ENCODE results near the gene ABCF3. TPM values are rescaled to one million over a fixed set of nuclear protein-coding genes. Genes with fewer than 3 reads are reported as not detected.

The ABCF3 gene
- total RNA-seq, 1 experiment from 2014 or later: 56.1 TPM

GRCh38 chr3:184227481-184227935 is 41.5 kb downstream of the ABCF3 start:
- H3T11ph ChIP-seq (ENCODE audit: low read length): no peak overlapping the region
- H3K56ac ChIP-seq (ENCODE audit: insufficient read length, low read depth, low read length): no peak overlapping the region
- H3K27ac ChIP-seq (ENCODE audit: insufficient read length, low read depth, low read length): no peak overlapping the region
- TF ChIP-seq CTCF (conservative IDR thresholded peaks at IDR 0.05): peak; percentile 95
- H2BK15ac ChIP-seq (ENCODE audit: low read depth, low read length): no peak overlapping the region
- H3K9me3 ChIP-seq (ENCODE audit: control insufficient read depth, low read depth, low read length): no peaks in the 10 kb centered on the region
- H2AFZ ChIP-seq (ENCODE audit: low read length): no peak overlapping the region
- peaks cover 15% of the 10 kb centered on the region for H3K23me2 ChIP-seq (ENCODE audit: insufficient read length, low read depth, low read length, poor library complexity, severe bottlenecking)
- H3K9ac ChIP-seq (ENCODE audit: extremely low read depth, insufficient read length, low read length): no peak overlapping the region
- no peak overlapping the region for H2BK120ac ChIP-seq (ENCODE audit: low read depth, low read length, poor library complexity, severe bottlenecking)
- no peak overlapping the region for H3K14ac ChIP-seq (ENCODE audit: insufficient read depth, low read length)
- no peaks in the 10 kb centered on the region for H3K79me1 ChIP-seq (ENCODE audit: insufficient read depth, low read depth, low read length, poor library complexity, severe bottlenecking)
- H3K36me3 Mint-ChIP-seq (ENCODE audit: insufficient read depth in 1 of 3, low read depth in 3 of 3): no peaks in the 10 kb centered on the region
- no peak overlapping the region for H3K18ac ChIP-seq (ENCODE audit: insufficient read length, low read depth, low read length)
- H2AK5ac ChIP-seq (ENCODE audit: insufficient read length, low read length): no peak overlapping the region
- peaks cover 37% of the 10 kb centered on the region for H3K27me3 ChIP-seq (ENCODE audit: insufficient read depth, low read length)
- no peak overlapping the region for H4K8ac ChIP-seq (replicated peaks; ENCODE audit: insufficient read length, low read depth, low read length)
- no peaks in the 10 kb centered on the region for H3K9me3 Mint-ChIP-seq
- no peak overlapping the region for H4K91ac ChIP-seq (ENCODE audit: insufficient read length, low read depth, low read length)
- peaks cover 69% of the 10 kb centered on the region for H3K27me3 Mint-ChIP-seq (ENCODE audit: low read depth)
- no peak overlapping the region for H3K4me2 ChIP-seq (ENCODE audit: insufficient read depth, insufficient read length, low read length)
- no peak overlapping the region for H4K5ac ChIP-seq (ENCODE audit: insufficient read length, low read depth, low read length)
- no peak overlapping the region for H2BK5ac ChIP-seq (ENCODE audit: insufficient read length, low read length)
- no peaks in the 10 kb centered on the region for H3K79me2 ChIP-seq (ENCODE audit: insufficient read depth, low read length)
- H2BK12ac ChIP-seq (ENCODE audit: insufficient read length, low read depth, low read length): no peak overlapping the region
- H3K23ac ChIP-seq (ENCODE audit: insufficient read length, low read depth, low read length): no peak overlapping the region
- H3K4me1 Mint-ChIP-seq: peaks cover 2 to 6% of the 10 kb centered on the region in 2 experiments
- H3K27ac Mint-ChIP-seq: no peak overlapping the region
- DNase-seq: peak; percentile 64
- no peak overlapping the region for H3K4ac ChIP-seq (ENCODE audit: low read depth, low read length)
- H3K4me1 ChIP-seq (ENCODE audit: insufficient read depth, low read length): no peaks in the 10 kb centered on the region
- no peaks in the 10 kb centered on the region for H4K20me1 ChIP-seq (ENCODE audit: control insufficient read depth, insufficient read depth, insufficient read length)
- no peak overlapping the region; a peak in 1 of 5 replicates for H3K4me3 Mint-ChIP-seq
- H2BK20ac ChIP-seq (ENCODE audit: low read depth, low read length, poor library complexity, severe bottlenecking): no peak overlapping the region
- WGBS (ENCODE audit: extremely low coverage, insufficient read length, low lambda C conversion rate): no CpG with 5 or more reads among the region's 2 CpGs
